T-helper 2 cell treated with Interferon-gamma antibody and Interleukin-4, amounts not matched to agents 100 ng/mL and 5 ng/mL, for 36 hours (primary cell): Measurements from ENCODE around the gene PRKCQ. TPM values are rescaled to one million over a fixed set of nuclear protein-coding genes. Genes with fewer than 3 reads are reported as not detected.

Experiments used
- intact Hi-C: fragments of 100-400 bp; cut with micrococcal nuclease; formaldehyde crosslinking; loops from one replicate; pipeline ENCODE4 v1.15.1; 2023
- total RNA-seq: library from RNA; stranded (reverse); gene quantifications from 2 replicates; pipeline ENCODE4 v1.2.3, GENCODE V29; 2022

The PRKCQ gene
- total RNA-seq, 1 donor from 2014 or later, result 57.3 TPM

DNA sequence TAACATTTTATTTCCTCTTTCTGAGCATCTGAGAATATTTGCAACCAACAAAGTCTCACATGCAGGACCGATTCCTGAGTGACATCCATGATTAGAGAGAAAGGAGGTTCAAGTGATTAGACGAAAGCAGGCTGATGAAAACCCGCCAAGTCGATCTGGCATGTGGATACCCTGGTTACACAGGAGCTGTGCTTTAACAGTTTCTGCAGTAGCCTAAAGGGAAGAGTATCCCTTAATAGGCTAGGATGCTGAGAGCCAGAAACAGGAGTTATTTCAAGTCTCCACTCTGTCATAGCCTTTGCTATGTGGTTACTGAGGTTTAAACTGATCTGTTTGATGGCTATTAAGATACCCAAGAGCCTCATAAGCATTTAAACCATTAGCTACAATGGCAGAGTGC lies 82.5 kb downstream of the PRKCQ start:
- intact Hi-C loops, result loop anchor here (1.0 to 5.0 kb wide), 4 partner anchors 16 to 60 kb away; no protein-coding TSS in a partner anchor

DNA sequence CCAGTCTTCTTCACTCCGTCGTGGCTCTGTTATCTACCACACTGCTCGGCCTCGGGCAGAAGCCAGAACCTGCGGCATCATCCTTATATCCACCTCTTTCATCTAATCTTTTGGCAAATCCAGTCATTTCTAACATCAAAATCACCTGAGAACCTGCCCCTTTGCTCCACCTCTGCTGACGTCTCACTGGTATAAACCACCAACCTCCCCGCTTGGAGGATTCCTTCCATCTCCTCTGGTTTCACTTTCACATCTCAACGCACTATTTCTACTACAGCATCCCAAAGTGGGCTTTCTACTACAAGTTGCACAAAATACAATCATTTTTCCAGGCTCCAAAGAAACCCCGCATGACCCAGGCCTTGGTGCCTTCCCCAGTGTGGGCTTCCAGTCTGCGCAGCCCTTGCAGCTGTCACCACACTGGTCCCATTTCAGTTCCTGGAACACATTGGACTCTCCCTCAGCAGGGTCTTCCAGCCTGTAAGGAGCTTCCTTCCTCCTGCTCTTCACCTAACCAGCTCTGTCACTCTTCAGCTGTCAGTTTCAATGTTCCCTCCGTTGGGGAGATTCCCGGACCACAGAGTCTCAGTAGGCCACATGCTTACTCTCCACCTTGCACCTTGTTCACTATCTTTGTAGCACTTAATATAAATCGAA lies 85.0 kb downstream of the PRKCQ start:
- intact Hi-C loops, result loop anchor here (1.0 to 5.0 kb wide), 5 partner anchors 12 to 88 kb away; no protein-coding TSS in a partner anchor

DNA sequence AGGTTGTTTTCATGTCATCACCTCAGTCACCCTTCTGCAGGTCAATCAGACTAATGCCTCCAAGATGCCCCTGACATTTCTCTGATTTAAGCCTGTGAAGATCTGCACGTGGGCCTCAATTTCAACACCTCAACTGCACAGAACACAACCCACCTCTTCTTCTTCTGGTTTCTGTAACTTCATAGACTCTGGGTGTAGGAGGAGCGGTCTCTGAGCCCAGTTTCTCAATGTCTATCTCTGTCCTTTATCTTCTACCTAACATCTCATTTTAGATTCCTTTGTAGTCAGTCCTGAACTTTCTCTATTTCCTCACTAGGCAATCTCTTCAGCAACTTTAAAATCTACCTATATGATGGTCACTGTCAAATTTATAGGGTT lies 85.6 kb downstream of the PRKCQ start:
- intact Hi-C loops, result loop anchor here (2.0 kb wide), 2 partner anchors 48 to 88 kb away; no protein-coding TSS in a partner anchor

DNA sequence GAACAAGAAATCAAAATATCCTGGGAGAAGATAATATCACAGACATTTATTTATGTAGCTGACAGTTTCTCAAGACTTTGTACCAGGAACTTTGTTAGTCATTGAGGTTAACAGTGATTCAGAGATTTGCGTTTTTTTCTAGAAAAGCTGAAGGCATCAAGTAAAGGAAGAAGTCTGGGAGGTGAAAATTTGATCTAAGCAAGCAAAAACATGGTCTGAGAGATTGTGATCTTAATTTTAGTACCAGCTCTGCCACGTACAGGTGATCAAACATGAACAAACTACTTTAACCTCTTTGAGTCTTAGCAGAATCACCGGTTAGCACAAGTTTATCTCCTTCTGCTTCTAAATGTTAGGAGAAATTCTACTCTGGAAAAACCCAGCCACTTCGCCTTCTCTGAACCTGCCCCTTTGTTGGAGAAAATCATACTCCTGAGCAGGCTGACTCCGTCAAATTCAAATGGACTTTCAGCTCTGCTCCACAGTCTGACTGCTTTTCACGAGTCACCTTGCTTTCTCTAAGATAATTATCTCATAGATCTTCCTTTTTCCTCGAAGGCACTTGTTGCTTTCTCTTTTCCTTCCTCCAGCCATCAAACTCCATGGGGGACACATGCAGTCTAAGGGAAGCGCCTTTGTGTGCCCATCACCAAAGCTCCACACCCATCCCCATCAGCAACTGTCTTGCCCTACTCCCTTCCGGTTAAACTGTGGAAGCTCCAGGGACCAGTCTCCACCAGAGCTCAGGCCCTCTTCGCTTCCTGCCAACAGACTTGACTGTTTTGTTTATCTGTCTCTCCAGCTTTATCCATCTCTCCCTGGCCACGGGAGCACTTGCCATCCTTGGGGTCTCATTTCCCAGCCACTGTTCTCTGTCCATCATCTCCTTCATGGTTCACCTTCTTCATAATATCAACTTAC lies 86.3 kb downstream of the PRKCQ start:
- intact Hi-C loops, result loop anchor here (2.0 kb wide), 2 partner anchors 49 to 89 kb away; no protein-coding TSS in a partner anchor

DNA sequence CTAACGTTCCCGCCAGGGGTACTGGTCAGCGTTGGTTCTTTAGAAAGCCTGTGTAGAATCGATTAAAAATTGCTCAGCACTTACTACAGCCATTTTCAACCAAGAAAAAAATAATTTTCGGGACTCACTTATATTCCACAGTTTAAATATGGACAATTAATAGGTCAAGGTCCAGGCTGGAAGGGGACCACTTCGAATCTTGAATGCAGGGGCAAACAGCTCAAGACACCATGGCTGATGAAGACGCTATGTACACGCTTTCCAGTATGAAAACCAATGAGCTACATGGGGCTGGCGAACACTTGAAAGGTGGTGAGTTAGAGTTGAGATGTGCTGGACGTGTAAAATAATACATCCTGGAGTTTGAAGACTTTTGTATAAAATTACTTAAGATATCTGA lies 87.2 kb downstream of the PRKCQ start:
- intact Hi-C loops, result no loop called here

DNA sequence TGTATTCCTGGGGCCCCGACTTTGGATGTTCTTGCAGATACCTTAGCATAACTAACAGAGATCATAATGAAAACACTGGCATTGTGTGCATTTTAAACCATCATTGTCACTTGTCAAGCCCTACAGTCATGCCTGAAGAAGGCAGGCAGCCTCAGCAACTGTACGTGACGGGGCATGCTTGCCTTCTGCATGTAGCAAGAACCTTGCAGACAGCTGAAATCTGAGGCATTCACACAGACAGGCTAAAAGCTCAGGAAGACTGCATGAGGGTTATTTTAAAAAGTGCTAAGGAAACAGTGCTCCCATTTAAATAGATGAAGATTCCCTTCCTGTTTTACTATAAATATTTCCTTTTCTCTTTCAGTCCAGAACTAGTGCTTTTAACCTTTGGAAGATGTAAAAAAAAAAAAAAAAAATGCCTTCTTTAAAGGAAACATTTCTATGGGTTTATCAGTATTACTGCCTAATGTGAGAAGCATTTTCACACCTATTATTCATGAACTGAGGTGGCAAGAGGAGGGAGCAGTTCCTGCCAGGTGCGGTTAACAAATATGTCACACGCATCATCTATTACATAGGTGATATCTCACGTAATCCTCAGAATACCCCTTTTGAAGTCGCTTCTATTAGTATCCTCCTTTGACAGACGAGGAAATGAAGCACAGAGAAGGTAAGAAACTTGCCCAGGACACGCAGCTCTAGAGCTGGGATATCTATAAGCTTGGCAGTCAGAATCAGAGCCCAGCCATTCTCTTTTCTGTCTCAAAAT lies 88.1 kb downstream of the PRKCQ start:
- intact Hi-C loops, result no loop called here

DNA sequence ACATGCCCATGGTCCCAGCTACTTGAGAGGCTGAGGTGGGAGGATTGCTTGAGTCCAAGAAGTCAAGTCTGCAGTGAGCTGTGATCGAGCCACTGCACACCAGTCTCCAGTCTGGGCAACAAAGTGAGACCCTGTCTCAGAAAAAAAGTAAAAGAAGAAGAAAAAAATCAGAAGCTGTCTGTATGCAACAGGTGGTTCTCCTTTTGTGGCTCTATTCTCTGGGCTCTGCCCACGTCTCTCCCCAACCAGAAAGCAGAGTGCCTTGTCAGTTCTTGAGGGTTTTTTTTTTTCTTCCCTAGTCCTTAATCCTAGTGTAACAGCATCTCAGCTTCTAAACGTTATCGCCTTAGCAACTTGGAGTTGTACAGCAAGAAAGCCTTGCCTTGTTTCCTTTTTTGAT lies 89.5 kb downstream of the PRKCQ start:
- intact Hi-C loops, result no loop called here

DNA sequence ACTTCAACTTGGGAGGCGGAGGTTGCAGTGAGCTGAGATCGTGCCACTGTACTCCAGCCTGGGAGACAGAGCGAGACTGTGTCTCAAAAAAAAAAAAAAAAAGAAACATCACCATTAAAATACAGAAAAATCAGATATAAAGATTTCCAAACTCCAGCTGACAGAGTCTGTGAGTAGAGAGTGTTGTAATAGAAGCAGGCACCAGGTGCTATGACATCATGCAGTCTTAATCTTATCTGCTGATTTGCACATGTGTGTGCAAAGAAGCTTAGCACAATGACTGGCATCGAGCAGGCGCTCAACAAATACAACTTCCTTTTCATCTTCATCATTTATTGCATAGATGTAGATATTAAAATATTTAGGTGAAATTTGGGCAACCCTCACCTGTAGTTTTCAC lies 92.2 kb downstream of the PRKCQ start:
- intact Hi-C loops, result no loop called here

DNA sequence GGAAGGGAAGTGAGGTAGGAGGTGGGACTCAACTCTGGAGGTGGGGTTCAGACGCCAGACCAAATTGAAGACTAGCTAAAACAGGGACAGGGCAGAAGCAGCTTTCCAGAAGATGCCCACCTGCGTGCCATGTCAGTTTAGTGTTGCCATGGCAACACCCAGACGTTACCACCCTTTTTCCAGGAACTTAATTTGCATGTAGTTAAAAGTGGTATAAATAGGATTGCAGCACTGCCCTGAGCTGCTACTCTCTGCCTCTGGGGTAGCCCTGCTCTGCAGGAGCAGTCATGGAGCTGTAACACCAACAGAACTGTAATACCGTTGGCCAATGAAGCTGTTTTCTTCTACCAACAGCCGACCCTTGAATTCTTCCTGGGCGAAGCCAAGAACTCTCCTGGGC lies 93.8 kb downstream of the PRKCQ start:
- intact Hi-C loops, result no loop called here

DNA sequence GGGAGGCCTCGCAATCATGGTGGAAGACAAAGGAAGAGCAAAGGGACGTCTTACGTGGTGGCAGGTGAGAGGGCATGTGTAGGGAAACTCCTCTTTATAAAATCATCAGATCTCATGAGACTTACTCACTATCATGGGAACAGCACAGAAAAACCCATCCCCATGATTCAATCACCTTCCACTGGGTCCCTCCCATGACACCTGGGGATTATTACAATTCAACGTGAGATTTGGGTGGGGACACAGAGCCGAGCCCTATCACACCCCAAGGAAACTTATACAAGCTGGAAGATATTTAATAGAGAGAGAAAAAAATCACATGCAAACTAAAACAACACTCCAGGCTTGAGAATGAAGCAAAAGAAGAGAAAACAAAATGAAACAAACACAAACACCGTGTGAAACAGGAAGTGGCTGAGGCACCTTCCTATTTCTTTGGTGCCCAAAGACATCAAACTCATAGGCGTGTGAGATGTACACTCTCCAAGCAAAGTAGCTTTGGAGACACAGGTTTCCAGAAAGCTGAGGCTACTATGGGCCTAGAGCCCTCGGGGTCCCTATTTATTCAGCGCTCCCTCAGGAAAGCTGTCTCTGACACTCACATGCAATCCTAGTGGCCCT lies 97.2 kb downstream of the PRKCQ start:
- intact Hi-C loops, result no loop called here

DNA sequence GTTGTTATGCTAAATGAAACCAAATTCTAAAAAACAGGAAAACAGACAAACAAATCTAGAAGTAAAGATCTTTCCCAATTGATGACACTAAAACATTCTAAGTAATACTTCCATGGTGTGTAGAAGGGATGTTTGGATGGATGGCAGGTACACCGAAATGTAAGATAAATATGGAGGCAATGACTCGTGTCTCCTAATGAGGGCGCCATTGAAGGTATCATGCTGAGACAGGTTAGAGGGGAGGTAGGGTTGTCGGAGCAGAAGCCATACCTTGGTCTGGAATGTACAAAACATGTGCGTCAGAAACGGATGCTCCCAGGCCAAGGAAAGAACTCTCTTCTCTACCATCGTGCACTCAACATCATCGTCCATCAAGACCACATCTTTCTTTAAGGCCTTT lies 101.4 kb downstream of the PRKCQ start:
- intact Hi-C loops, result no loop called here

DNA sequence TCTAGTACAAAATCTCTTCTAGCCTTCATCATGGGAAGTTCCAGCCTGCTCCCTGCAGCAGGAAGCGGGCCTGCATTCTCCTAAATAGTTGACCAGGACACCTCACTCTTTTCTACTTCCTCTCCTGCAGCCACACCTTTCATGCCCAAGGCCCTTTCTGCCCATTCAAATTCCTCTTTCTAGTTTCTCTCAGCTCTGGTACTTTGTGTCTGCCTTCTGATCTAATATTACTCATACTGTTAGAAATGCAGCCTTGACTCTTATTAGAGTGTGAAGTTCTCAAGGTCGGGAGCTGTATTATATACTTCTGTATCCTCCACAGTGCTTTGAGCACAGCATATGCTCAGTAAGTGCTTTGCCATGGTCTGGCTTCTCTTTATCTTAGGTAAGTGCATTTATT lies 103.1 kb downstream of the PRKCQ start:
- intact Hi-C loops, result no loop called here

DNA sequence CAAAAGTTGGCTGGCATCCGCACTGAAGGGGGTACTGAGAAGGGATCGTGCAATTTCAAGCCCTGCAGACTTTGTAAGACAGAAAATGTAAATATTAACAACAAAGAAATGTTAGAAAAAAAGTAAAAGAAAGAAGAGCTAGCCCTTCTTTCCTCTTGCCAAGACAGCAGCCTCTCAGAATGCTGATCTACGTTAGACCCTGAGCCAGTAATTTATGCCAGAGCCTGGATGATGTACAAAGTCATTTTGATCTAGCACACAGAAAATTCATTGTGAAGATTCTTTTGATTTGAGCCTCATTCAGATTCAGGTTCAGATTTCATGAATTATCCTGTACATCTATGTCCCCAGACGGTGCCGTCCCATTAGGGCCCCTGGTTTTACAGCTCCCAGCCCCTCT lies 105.2 kb downstream of the PRKCQ start:
- intact Hi-C loops, result loop anchor here (1.0 to 5.0 kb wide), 3 partner anchors 20 to 87 kb away; no protein-coding TSS in a partner anchor

DNA sequence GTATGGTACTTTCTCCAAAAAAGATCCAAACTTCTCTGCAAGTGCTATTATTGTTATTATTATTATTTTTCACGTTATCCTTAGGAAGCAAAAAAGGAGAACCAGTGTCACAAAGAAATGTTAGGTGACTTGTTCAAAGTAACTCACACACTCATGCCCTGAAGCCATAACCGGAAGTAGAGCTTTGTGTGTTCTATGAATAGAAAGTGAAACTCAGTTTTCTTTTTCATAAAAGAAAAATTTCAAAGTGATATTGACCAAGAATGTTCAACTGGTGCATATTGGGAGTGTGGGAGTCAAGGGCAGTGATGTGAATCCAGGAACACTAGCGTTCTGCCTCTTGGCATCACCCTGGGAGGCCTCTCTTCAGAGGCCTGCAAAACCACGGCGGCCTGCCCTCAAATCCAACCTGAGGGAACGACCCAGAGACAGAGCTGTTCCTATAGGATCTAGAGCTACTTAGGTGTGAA lies 106.1 kb downstream of the PRKCQ start:
- intact Hi-C loops, result loop anchor here (1.0 to 5.0 kb wide), 6 partner anchors 21 to 193 kb away; no protein-coding TSS in a partner anchor

DNA sequence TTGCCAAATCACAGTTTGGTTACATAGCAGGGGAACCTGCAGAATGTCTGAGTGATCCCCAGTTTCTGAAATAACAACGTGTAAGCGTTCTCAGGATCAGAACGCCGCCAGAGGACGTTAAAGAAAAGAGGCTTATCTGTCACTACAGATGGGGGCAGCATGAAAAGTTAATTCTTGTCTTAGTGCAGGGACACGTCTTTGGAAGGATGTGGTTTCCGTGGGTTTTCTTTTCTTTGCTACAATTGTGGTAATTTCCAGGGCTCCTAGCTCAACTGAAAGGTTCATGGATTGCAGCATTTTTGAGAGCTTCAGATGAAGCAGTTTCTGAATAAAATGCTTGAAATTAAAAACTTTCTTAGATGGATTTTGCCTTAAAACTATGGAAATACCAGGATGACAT lies 106.6 kb downstream of the PRKCQ start:
- intact Hi-C loops, result loop anchor here (1.0 to 5.0 kb wide), 5 partner anchors 34 to 193 kb away; no protein-coding TSS in a partner anchor

DNA sequence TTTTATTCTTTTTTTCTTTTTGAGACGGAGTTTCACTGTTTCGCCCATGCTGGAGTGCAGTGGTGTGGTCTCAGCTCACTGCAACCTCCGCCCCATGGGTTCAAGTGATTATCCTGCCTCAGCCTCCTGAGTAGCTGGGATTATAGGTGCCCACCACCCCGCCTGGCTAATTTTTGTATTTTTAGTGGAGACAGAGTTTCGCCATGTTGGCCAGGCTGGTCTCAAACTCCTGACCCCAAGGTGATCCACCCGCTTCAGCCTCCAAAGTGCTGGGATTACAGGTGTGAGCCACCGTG lies 107.4 kb downstream of the PRKCQ start:
- intact Hi-C loops, result loop anchor here (1.0 to 5.0 kb wide), 5 partner anchors 35 to 194 kb away; no protein-coding TSS in a partner anchor

DNA sequence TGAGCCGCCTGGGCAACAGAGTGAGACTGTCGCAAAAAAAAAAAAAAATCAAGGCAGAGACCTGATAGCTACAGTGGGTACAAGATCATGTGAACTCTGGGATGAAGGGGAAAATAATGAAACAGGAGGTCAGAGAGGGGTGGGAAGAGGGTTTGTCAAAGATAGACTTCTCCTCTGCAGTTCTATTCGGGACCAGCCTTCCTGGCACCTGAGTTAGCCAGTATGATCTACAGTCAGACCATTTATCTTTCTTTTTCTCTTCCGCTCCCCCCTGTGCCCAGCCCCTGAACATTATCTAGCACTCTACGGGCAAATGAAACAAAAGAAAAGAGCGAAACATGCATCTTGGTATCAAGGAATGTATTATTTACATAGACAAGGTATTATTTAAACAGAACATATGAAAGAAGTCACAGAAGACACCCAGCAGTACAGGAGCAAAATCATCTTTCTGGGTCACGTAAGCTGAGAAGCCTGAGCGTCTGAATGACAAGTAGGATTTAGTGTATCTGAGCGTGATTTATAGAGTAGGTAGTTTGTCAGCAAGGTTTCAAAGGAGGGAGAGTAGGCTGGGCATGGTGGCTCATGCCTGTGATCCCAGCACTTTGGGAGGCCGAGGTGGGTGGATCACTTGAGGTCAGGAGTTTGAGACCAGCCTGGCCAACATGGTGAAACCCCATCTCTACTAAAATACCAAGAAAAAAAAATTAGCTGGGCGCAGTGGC lies 109.0 kb downstream of the PRKCQ start:
- intact Hi-C loops, result loop anchor here (5.0 kb wide), 2 partner anchors 36 to 91 kb away; no protein-coding TSS in a partner anchor

DNA sequence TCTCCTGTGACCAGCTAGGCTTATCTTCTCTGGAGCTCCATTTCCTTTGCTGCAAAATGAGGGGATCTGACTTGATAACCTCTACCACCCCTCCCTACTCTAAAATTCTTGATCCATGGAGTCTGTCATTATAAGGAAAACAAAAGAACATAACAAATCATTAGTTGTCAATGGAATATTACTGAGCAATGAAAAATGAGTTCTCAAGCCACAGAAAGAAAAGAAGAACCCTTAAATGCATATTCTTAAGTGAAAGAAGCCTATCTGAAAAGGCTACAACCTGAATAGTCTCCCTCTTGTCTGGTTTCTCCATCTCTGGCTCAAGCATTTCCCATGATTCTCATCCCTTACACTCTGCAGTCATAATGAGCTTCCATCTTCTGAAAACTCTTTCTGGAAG lies 110.4 kb downstream of the PRKCQ start:
- intact Hi-C loops, result loop anchor here (5.0 kb wide), 2 partner anchors 38 to 93 kb away; no protein-coding TSS in a partner anchor

DNA sequence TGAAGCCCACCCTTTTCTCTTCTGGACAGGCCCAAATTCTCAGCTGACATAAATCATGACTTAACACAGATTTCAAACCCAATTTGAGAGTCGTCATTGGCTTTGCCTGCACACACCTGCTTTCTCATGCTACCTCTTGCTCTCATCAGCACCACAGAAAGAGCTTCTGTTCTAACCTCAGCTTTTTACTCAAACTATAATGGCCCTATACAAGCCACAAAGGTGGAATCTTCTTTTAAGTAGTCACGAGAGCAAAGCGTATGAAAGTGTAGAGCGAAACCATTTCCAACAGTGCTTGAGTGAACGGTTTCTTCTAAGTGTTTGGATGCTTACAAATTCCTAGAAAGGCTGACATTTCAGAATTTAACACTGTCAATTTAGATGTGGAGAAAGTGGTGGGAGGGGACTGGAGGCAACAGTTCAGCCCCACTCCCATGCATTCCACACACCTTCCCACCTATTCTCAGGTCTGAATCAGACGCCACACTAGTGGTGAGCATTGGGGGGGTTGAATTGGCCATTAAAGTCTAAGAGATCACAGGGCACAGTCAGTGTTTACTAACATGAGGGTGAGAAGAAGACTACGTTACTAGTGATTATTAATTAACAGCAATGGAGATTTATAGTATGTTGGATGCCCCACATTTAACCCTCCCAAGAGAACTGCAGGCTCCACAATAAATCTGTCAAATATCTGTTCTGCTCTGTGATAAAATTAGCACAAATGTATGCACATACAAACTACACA lies 114.0 kb downstream of the PRKCQ start:
- intact Hi-C loops, result no loop called here
